D721Med (cell line): ENCODE measurements around the gene ENAH.
"Not testable (repeated sequence)": the region's sequence is repeated elsewhere in the genome, so short reads cannot be mapped to it uniquely, and the experiment has no call there.

Experiments
- DNase-seq: peaks from one replicate; pipeline ENCODE4 v3.0.0; 2011; ENCODE audit warnings: low spot score; ENCODE audit not compliant: insufficient read length
- FAIRE-seq: peaks from 2 replicates; lab custom pipeline; 2011; peaks lifted over from hg19 to GRCh38; lab: Jason Lieb, UNC
- TF ChIP-seq, protein P1 (sequence below): IDR thresholded peaks from 2 replicates; pipeline ENCODE4 v1.5.1; 2012; ENCODE audit warnings: mild to moderate bottlenecking, control low read depth; ENCODE audit not compliant: insufficient read depth; ENCODE audit errors: missing control alignments

The ENAH gene

DNA sequence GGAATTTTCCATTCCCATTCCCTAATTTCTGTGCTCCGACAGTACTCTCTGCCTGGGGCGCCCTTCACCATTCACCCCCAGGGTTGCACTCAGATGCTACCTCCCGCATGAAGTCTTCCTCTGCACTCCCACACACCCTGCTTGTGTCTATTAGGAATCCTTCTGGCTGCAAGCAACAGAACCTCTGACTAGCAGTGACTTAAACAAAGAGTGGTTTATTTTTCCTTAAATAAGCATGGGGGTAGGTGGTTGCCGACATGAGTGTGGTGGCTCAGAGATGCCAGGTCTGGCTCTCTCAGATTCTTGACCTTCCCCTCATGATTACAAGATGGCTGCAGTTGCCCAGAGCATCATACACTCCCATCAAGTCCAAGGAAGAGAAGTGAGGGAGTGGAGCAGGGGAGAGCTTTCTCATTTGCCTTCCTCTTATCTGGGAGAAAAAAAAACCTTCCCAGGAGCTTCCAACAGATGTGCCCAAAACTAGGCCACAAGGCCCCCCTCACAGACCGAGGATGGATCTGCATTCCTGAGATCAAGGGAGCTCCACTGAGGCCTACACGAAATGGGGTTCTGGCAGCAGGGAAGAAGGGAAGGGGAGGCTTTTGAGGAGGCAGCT lies 175.5 kb downstream of the ENAH start:
- TF ChIP-seq, protein P1, sequence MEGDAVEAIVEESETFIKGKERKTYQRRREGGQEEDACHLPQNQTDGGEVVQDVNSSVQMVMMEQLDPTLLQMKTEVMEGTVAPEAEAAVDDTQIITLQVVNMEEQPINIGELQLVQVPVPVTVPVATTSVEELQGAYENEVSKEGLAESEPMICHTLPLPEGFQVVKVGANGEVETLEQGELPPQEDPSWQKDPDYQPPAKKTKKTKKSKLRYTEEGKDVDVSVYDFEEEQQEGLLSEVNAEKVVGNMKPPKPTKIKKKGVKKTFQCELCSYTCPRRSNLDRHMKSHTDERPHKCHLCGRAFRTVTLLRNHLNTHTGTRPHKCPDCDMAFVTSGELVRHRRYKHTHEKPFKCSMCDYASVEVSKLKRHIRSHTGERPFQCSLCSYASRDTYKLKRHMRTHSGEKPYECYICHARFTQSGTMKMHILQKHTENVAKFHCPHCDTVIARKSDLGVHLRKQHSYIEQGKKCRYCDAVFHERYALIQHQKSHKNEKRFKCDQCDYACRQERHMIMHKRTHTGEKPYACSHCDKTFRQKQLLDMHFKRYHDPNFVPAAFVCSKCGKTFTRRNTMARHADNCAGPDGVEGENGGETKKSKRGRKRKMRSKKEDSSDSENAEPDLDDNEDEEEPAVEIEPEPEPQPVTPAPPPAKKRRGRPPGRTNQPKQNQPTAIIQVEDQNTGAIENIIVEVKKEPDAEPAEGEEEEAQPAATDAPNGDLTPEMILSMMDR = no peak
- DNase-seq = no peak
- no peak for FAIRE-seq

DNA sequence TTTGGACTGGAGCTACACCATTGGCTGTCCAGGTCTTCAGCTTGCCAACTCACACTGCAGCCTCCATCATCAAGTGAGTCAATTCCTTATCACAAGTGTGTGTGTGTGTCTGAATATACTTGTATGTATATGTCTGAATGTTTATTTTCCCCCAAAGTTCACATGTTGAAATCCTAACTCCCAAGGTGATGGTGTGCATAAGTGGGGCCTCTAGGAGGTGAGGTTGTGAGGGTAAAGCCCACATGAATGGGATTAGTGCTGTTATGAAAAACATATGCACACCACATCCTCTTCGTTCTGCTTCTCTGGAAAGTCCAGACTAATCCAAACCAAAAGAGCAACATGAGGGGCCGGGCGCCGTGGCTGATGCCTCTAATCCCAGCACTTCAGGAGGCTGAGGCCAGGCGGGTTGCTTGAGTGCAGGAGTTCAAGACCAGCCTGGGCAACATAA lies 176.4 kb downstream of the ENAH start:
- FAIRE-seq (no peak), DNase-seq (no peak)
- TF ChIP-seq, protein P1 = no peak

DNA sequence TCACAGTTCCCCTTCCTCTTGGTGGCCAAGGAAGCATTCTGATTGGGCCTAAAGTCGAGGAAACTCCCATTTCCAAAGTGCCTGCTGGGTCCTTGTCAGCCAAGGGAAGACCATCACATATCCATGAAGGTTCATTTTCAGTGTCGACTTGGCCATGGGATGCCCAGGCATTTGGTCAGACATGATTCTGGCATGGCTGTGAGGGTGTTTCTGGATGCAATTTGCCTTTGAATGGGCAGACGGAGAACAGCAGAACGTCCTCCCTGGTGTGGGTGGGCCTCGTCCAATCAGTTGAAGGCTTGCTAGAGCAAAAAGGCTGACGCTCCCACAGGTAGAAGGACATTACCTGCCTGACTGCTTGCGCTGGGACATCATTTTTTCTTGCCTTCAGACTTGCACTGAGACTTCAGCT lies 176.8 kb downstream of the ENAH start:
- FAIRE-seq = no peak
- TF ChIP-seq, protein P1 = no peak

DNA sequence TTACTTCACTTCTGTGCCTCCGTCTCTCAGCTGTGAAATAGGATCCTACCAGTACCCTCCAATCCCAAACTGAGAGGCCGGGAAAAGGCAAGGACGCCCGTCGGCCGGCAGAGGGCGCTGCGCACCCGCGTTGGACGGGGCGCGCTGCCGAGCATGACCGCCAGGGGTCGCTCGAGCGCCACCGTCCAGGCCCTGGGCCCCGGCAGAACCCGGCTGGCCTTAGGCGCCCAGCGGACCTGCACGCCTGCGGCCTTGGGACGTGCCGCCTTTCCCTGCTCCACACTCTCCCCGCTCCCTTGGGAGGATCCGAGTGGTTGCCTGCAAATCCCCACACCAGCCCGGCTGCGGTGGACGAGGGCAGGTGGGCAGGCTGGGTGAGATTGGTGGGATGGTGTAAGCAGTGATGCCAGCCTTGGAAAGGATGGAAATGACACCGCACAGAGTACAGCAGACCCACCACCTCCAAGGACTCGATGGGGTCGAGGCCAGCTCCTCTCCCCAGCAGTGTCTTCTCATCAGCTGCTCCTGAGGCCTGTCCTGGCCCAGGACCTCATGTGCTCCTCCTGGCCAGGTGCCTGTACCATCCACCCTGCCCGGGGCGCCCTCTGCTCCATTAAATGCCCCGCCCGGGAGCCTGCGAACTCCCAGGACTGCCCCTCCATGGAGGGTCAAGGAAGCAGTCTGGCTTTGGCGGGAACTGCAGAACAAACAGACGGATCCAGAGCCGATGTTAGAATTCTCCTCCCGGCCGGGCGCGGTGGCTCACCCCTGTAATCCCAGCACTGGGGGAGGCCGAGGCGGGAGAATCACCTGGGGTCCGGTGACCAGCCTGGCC lies 177.7 kb downstream of the ENAH start:
- peak; percentile 92 for DNase-seq
- FAIRE-seq = peak; percentile 29
- TF ChIP-seq, protein P1 = peak; percentile 100

More for the DNA sequence above, 176.8 kb downstream of the ENAH start:
- DNase-seq = no peak

DNA sequence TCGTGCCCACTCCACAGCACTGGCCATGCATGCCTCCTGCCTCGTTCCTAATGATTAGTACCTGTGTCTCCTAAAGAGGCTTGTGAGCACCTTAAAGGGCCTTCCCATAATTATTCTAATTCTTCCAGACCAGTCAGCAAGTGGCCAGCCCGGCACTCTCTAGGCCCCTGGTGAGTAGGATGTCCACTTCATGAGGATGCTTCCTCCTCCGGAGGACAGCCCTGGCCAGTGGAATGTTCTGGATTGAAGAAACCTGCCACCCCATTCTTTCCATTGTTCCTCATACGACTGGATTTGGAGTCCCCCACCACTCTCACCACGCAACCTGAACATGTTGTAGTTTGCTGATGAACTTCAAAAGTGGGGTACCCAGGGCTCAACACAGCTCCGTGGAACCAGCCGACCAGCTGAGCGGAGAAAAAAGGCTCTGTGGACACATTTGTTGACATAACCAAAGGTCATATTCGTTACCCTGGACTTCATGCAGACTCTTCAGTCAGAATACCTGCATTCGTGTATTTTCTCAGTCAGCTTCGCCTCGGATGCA lies 178.4 kb downstream of the ENAH start:
- DNase-seq = no peak
- FAIRE-seq = no peak
- TF ChIP-seq, protein P1 = no peak

DNA sequence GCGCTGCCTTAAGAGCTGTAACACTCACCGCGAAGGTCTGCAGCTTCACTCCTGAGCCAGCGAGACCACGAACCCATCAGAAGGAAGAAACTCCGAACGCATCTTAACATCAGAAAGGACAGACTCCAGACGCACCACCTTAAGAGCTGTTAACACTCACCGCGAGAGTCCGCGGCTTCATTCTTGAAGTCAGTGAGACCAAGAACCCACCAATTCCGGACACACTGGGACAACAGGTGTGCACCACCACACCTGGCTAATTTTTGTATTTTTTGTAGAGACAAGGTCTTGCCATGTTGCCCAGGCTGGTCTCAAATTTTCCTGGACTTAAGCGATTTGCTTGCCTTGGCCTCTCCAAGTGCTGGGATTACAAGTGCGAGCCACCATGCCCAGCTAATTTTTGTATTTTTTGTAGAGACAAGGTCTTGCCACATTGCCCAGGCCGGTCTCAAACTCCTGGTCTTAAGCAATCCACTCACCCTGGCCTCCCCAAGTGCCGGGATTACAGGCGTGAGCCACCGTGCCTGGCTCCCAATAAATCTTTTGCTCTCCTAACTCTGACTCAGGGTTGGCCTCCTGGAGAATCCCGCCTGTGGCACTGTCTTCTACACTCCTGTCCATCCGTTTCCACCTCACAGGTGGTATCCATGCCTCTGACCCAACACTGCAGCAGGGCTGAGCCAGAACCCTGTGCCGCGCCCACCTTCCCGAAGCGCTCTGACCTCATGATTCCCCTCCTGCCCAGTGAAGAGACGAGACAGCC lies 179.1 kb downstream of the ENAH start:
- FAIRE-seq, DNase-seq: not testable (repeated sequence)

DNA sequence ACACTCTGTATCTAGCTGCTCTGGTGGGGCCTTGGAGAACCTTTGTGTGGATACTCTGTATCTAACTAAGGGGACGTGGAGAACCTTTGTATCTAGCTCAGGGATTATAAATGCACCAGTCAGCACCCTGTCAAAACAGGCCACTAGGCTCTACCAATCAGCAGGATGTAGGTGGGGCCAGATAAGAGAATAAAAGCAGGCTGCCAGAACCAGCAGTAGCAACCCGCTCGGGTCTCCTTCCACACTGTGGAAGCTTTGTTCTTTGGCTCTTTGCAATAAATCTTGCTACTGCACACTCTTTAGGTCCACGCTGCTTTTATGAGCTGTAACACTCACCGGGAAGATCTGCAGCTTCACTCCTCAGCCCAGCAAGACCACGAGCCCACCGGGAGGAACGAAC lies 179.7 kb downstream of the ENAH start:
- DNase-seq, FAIRE-seq: not testable (repeated sequence)
